Activated CD4-positive, alpha-beta T cell treated with anti-CD3 and anti-CD28 coated beads, Interleukin-2, Interleukin-6, amounts not matched to agents 100 ng/mL and 50 ng/mL, durations not matched to agents 16 hours and 8 hours (primary cell): ENCODE data around the gene TCEAL6.
"Not testable (repeated sequence)": the region's sequence is repeated elsewhere in the genome, so short reads cannot be mapped to it uniquely, and the experiment has no call there.

Experiments
- DNase-seq: peaks from one replicate; pipeline ENCODE4 v3.0.0-alpha.2; 2020

The TCEAL6 gene

GRCh38 chrX:102142274-102142673 is at the start of gene TCEAL6:
TSS of gene TCEAL6 (minus strand) at chrX:102142481.
- DNase-seq = not testable (repeated sequence)

- DNase-seq = no peak
Observed at GRCh38 chrX:102185967-102186720, 43.9 kb upstream of the TCEAL6 start.

- peak; percentile 68 for DNase-seq
Observed at GRCh38 chrX:102155806-102156179, 13.5 kb upstream of the TCEAL6 start, which contains the start of gene BEX5. TSS of gene BEX5 (minus strand) at chrX:102155977. CDS start at chrX:102154265, 1,712 bp downstream.

- DNase-seq = peak; percentile 3
Observed at GRCh38 chrX:102154900-102155805, 12.9 kb upstream of the TCEAL6 start.

GRCh38 chrX:102154218-102154860 is 12.1 kb upstream of the TCEAL6 start:
- DNase-seq = peak; percentile 5

- DNase-seq = not testable (repeated sequence)
Observed at GRCh38 chrX:102141631-102142030, 650 bp downstream of the TCEAL6 start.

GRCh38 chrX:102140876-102141275 is 1.4 kb downstream of the TCEAL6 start:
- DNase-seq = not testable (repeated sequence)

- no peak for DNase-seq
Observed at GRCh38 chrX:102138064-102138463, 4.2 kb downstream of the TCEAL6 start.

- peak; percentile 7 for DNase-seq
Observed at GRCh38 chrX:102129473-102129872, 12.8 kb downstream of the TCEAL6 start.

GRCh38 chrX:102126863-102127262 is 15.4 kb downstream of the TCEAL6 start:
- no peak for DNase-seq

- DNase-seq = not testable (repeated sequence)
Observed at GRCh38 chrX:102126080-102126818, 16.0 kb downstream of the TCEAL6 start.

- not testable (repeated sequence) for DNase-seq
Observed at GRCh38 chrX:102125436-102125835, 16.8 kb downstream of the TCEAL6 start, which contains the start of gene TCEAL2. TSS of gene TCEAL2 (plus strand) at chrX:102125679. CDS start at chrX:102126831, 1,152 bp downstream.

GRCh38 chrX:102125014-102125413 is 17.3 kb downstream of the TCEAL6 start:
- not testable (repeated sequence) for DNase-seq

GRCh38 chrX:102115748-102116147 is 26.5 kb downstream of the TCEAL6 start:
- DNase-seq = no peak

GRCh38 chrX:102113367-102113766 is 28.9 kb downstream of the TCEAL6 start:
- DNase-seq = no peak
